Neural progenitor cell (in vitro differentiated cells): Measurements from ENCODE around the gene RCC2. TPM values are rescaled to one million over a fixed set of nuclear protein-coding genes. Genes with fewer than 3 reads are reported as not detected.

Source experiments
- DNase-seq: peaks from one replicate; pipeline ENCODE4 v3.0.0-alpha.2; 2016; ENCODE audit warnings: low spot score
- H2AFZ ChIP-seq: fragments of 200-600 bp; sonication (generic); replicated peaks from 2 replicates; pipeline ENCODE4 v1.6.1; 2016; ENCODE audit warnings: antibody characterized with exemption
- H3F3A ChIP-seq: fragments of 200-600 bp; sonication (generic); 2 replicates; pipeline ENCODE4 v1.6.1; 2016; ENCODE audit warnings: antibody characterized with exemption, low read depth
- H3K27ac ChIP-seq: fragments of 200-600 bp; sonication (generic); 2 replicates; pipeline ENCODE4 v1.5.1; 2016; ENCODE audit warnings: mild to moderate bottlenecking
- H3K27me3 ChIP-seq: fragments of 200-600 bp; sonication (generic); 2 replicates; pipeline ENCODE4 v1.6.1; 2016; ENCODE audit warnings: mild to moderate bottlenecking, moderate library complexity
- H3K36me3 ChIP-seq: fragments of 200-600 bp; sonication (generic); 2 replicates; pipeline ENCODE4 v1.5.1; 2016
- H3K4me1 ChIP-seq: fragments of 200-600 bp; sonication (generic); 2 replicates; pipeline ENCODE4 v1.6.1; 2016; ENCODE audit warnings: mixed run types
- H3K4me2 ChIP-seq: fragments of 200-600 bp; sonication (generic); 2 replicates; pipeline ENCODE4 v1.6.1; 2016
- H3K4me3 ChIP-seq: fragments of 200-600 bp; sonication (generic); 2 replicates; pipeline ENCODE4 v1.5.1; 2016
- H3K79me2 ChIP-seq: fragments of 200-600 bp; sonication (generic); 2 replicates; pipeline ENCODE4 v1.6.1; 2016; ENCODE audit warnings: low read depth
- H3K9ac ChIP-seq: fragments of 200-600 bp; sonication (generic); 2 replicates; pipeline ENCODE4 v1.6.1; 2016
- H3K9me3 ChIP-seq: fragments of 200-600 bp; sonication (generic); 2 replicates; pipeline ENCODE4 v1.5.1; 2016; ENCODE audit warnings: low read depth
- H4K20me1 ChIP-seq: fragments of 200-600 bp; sonication (generic); 2 replicates; pipeline ENCODE4 v1.6.1; 2016; ENCODE audit warnings: low read depth
- H3K27ac Mint-ChIP-seq: 3 replicates; pipeline ENCODE4 v1.8.0; 2021; ENCODE audit warnings: mixed read lengths
- H3K27me3 Mint-ChIP-seq: 2 replicates; pipeline ENCODE4 v1.8.0; 2022; ENCODE audit warnings: low read depth, mild to moderate bottlenecking, inconsistent platforms, moderate library complexity, mixed read lengths; ENCODE audit not compliant: insufficient read depth
- H3K36me3 Mint-ChIP-seq: 3 replicates; pipeline ENCODE4 v1.8.0; 2021; ENCODE audit warnings: mixed read lengths
- H3K4me1 Mint-ChIP-seq: 3 replicates; pipeline ENCODE4 v1.8.0; 2021; ENCODE audit warnings: mixed read lengths
- H3K4me3 Mint-ChIP-seq: 3 replicates; pipeline ENCODE4 v1.8.0; 2021; ENCODE audit warnings: mild to moderate bottlenecking, moderate library complexity, mixed read lengths
- H3K9me3 Mint-ChIP-seq: 3 replicates; pipeline ENCODE4 v1.8.0; 2020; ENCODE audit warnings: mixed read lengths
- CTCF ChIP-seq: fragments of 200-600 bp; sonication (generic); IDR thresholded peaks from 2 replicates; pipeline ENCODE4 v1.5.1; 2017; ENCODE audit warnings: antibody characterized with exemption, mild to moderate bottlenecking
- EZH2 ChIP-seq: fragments of 200-600 bp; sonication (generic); IDR thresholded peaks from 2 replicates; pipeline ENCODE4 v1.6.1; 2017; ENCODE audit warnings: antibody characterized with exemption, mild to moderate bottlenecking, moderate library complexity
- EZH2phosphoT487 ChIP-seq: fragments of 200-600 bp; sonication (generic); IDR thresholded peaks from 2 replicates; pipeline ENCODE4 v1.6.1; 2017; ENCODE audit warnings: antibody characterized with exemption
- total RNA-seq: library from RNA; depleted of rRNA; stranded (reverse); fragments of >200 nt; gene quantifications from 2 replicates; pipeline ENCODE4 v1.2.3, GENCODE V29; 2015; ENCODE audit warnings: low replicate concordance

The RCC2 gene
- total RNA-seq, 1 donor from 2014 or later = 126 TPM

GRCh38 chr1:17436380-17437174, 2.9 kb downstream of the RCC2 start:
- no peaks in the 10 kb centered on the region for H3K9me3 Mint-ChIP-seq
- Histone ChIP-seq H3K4me2 (peak overlapping the region; percentile 93), H4K20me1 (peaks cover 57% of the 10 kb centered on the region), H3K9ac (peak overlapping the region; percentile 25), H3K9me3 (no peaks in the 10 kb centered on the region), H3K79me2 (peaks cover 75% of the 10 kb centered on the region), H2AFZ (no peak overlapping the region), H3K27ac (no peak overlapping the region), H3K4me3 (peak overlapping the region; percentile 100), H3K4me1 (peaks cover 33% of the 10 kb centered on the region), H3K36me3 (no peaks in the 10 kb centered on the region), H3K27me3 (peaks cover 19% of the 10 kb centered on the region), H3F3A (peaks cover 48% of the 10 kb centered on the region)
- H3K36me3 Mint-ChIP-seq = peaks cover 12% of the 10 kb centered on the region
- peaks cover 51% of the 10 kb centered on the region for H3K4me1 Mint-ChIP-seq
- TF ChIP-seq EZH2 = no peak
- TF ChIP-seq EZH2phosphoT487 = no peak
- TF ChIP-seq CTCF = no peak
- DNase-seq = peak; percentile 31
- peak overlapping the region; percentile 88 for H3K4me3 Mint-ChIP-seq
- H3K27ac Mint-ChIP-seq = peak overlapping the region; percentile 77
- peaks cover 22% of the 10 kb centered on the region for H3K27me3 Mint-ChIP-seq

GRCh38 chr1:17434601-17435000, 4.9 kb downstream of the RCC2 start:
- peak overlapping the region; percentile 88 for H3K4me3 Mint-ChIP-seq
- H3K4me3 ChIP-seq = no peak overlapping the region
- peaks cover 14% of the 10 kb centered on the region for H3K36me3 Mint-ChIP-seq

DNA sequence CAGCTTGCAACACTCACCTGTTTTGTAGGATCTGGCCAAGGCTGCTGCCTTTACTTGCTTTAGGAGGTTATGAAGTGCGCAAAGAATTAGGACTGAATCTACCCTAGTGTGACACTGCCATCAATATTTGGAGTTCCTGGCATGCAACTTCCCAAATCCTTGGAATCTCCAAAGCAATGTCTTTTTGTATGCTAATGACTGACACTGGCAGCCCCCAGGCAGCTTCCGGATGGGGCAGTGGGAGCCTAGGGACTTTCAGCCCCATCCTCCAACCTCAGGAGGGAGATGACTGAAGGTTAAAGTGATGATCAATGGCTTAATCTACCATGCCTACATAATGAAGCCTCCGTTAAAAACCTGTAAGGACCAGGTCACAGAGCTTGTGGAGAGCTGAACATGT, 5.5 kb downstream of the RCC2 start:
- Mint-ChIP-seq H3K27ac (no peak overlapping the region), H3K9me3 (no peaks in the 10 kb centered on the region), H3K36me3 (peaks cover 18% of the 10 kb centered on the region), H3K4me3 (no peak overlapping the region), H3K4me1 (peaks cover 38% of the 10 kb centered on the region), H3K27me3 (peaks cover 13% of the 10 kb centered on the region)
- Histone ChIP-seq H3K27ac (no peak overlapping the region), H4K20me1 (peaks cover 81% of the 10 kb centered on the region), H3K9ac (no peak overlapping the region), H2AFZ (no peak overlapping the region), H3K4me1 (peaks cover 17% of the 10 kb centered on the region), H3K79me2 (peaks cover 95% of the 10 kb centered on the region), H3K9me3 (no peaks in the 10 kb centered on the region), H3K4me3 (no peak overlapping the region), H3K4me2 (no peak overlapping the region), H3K36me3 (no peaks in the 10 kb centered on the region), H3K27me3 (no peaks in the 10 kb centered on the region), H3F3A (peaks cover 25% of the 10 kb centered on the region)
- TF ChIP-seq EZH2 (no peak), EZH2phosphoT487 (no peak), CTCF (no peak)
- no peak for DNase-seq

More at GRCh38 chr1:17434601-17435000, 4.9 kb downstream of the RCC2 start:
- H3F3A ChIP-seq = peaks cover 30% of the 10 kb centered on the region
- no peak overlapping the region for H2AFZ ChIP-seq
- peaks cover 94% of the 10 kb centered on the region for H3K79me2 ChIP-seq
- no peak for DNase-seq
- no peak overlapping the region for H3K4me2 ChIP-seq
- Mint-ChIP-seq H3K27ac (no peak overlapping the region), H3K27me3 (peaks cover 15% of the 10 kb centered on the region), H3K9me3 (no peaks in the 10 kb centered on the region), H3K4me1 (peaks cover 38% of the 10 kb centered on the region)
- H3K9ac ChIP-seq = no peak overlapping the region
- H4K20me1 ChIP-seq = peaks cover 75% of the 10 kb centered on the region
- H3K27ac ChIP-seq = no peak overlapping the region
- TF ChIP-seq CTCF (no peak), EZH2 (no peak), EZH2phosphoT487 (no peak)
- no peaks in the 10 kb centered on the region for H3K36me3 ChIP-seq
- H3K27me3 ChIP-seq = no peaks in the 10 kb centered on the region
- peaks cover 17% of the 10 kb centered on the region for H3K4me1 ChIP-seq
- no peaks in the 10 kb centered on the region for H3K9me3 ChIP-seq
